Astrocyte of the hippocampus (primary cell): ENCODE measurements around the gene MEGF6.
A peak's percentile ranks its signal among the peaks of the same experiment; 100 is the strongest.

ENCODE experiments used
- DNase-seq: peaks from one replicate; pipeline ENCODE4 v3.0.0; 2011; ENCODE audit warnings: low read depth, low spot score

The MEGF6 gene

DNA sequence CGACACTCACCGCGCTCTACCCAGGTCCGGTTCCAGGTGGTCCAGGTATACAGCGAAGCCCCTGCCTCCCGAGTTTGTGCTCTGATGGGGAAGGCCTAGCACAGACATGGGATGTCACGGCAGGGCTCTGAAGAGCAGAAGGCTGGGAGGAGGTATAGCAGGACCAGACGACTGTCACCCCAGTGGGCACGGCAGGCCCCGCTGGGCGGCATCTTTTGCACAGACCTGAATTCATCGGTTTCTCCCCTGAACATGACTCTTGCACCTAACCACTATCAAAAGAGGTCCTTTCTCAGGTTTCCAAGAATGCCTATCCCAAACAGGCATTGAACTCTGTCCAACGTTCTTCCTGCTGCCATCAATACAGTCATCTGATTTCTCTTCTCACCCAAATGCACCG, 126.3 kb downstream of the MEGF6 start:
- DNase-seq = no peak

DNA sequence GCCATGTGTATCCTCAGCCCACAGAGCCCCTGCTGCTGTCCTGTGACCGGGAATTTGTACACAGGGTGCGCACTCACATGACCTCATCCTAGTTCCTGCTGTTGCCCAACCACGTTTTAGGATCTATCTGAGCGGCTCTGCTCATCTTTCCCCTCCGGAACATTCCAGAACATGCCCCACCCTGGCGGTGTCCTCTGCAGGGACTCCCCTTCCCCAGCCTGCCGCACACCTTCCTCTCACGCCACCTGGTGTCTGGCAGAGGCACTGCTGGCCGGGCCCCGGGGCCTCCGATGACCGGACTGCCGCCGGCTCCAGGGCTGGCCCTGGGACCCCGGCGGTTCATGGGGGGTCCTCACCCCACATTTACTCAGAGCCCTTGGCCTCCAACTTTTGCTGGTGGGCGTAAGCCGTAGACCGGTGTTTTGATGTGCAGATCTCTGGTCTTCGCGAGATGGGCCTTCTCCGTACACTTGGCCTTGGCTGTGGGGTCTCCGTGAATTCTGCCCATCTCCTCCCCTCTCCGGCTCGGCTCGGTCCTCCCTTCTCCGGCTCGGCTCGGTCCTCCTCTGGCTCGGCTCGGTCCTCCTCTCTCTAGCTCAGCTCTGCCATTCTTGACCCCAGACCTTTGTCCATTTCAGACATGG, 127.4 kb downstream of the MEGF6 start:
- peak; percentile 57 for DNase-seq

DNA sequence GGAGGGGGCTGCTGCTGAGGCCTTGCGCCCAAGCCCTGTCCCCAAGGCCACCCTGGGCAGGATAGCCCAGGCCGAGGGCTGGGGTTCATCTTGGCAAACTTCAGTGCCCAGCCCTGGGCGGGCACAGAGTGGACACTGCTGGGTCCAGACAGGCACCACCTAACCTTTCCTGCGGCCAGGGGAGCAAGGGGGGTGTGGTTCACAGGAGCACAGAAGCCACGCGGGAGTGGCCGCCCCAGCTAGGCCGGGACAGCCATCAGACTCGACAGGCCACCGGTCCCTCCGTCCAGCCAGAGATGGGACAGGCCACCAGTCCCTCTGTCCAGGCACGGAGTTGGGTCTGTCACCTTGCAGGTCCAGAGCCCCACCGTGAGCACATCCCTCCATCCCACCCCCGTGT, 127.9 kb downstream of the MEGF6 start:
- DNase-seq = no peak

DNA sequence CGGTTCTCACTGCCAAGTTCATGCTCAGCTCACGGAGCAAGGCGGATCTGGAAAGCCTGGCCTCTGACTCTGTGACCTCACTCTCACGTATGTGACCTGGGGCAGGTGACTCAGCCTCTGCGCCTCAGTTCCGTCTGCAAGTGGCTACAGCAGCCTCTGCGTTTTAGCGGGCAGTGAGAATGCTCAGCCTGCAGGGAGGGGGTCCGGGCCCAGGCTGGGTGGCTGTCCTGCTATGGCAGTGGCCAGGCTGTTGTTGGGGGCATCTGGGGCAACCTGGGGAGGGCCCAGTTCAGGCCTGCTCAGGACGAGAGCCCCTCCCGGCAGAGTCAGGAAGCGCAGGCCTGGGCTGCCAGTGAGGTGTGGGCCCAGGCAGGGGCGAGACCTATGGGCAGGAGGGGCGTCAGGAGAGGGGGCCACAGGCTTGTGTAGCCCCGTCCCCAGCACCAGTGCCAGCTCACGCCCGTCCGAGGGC, 128.9 kb downstream of the MEGF6 start:
- DNase-seq = no peak

DNA sequence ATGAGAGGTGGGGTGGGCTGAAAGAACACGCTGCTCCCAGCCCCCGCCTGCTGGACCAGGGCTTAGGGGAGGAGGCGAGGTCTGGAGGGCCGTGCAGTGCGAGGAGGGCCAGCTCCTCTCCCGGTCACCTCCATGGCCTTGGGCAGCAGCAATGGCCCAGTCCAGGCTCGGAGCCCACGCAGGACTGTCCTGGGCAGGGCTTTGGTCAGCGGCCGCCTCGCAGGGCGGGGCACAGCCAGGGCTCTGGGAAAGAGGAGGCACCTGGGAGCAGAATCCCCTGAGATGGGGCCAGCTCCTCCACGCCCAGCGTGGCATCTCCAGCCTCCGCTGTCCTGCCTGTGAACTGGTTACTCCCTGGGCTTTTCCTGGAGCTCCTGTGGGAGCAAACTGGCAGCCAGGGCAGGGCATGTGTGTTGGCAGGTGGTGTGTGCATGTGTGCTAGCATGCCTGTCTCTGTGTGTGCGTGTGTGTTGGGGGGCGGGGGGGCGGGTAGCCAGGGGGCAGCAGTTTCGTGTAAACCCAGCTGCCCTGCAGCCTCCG, 129.4 kb downstream of the MEGF6 start:
- DNase-seq = no peak

DNA sequence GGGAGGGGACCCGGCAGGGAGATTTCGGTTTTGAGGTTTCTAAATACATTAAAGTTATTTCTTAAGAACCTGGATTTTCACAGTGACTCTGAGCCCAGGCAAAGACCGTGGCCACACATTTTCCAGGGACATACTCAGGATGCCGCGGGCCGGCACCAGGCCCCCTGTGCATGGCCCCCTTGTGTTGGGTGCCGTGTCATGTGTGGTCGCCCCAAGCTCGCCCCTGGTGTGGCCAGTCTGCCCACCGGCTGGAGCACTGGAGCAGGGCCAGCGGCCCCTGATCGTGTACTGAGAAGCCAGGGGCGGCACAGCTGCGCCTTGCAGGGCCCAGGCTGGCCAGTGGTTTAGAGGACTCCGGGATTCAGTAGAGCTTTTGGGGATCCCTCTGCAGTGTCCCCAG, 130.3 kb downstream of the MEGF6 start:
- DNase-seq = no peak

- DNase-seq = no peak
These were observed 131.0 kb downstream of the MEGF6 start for GRCh38 chr1:3480369-3480719.

DNA sequence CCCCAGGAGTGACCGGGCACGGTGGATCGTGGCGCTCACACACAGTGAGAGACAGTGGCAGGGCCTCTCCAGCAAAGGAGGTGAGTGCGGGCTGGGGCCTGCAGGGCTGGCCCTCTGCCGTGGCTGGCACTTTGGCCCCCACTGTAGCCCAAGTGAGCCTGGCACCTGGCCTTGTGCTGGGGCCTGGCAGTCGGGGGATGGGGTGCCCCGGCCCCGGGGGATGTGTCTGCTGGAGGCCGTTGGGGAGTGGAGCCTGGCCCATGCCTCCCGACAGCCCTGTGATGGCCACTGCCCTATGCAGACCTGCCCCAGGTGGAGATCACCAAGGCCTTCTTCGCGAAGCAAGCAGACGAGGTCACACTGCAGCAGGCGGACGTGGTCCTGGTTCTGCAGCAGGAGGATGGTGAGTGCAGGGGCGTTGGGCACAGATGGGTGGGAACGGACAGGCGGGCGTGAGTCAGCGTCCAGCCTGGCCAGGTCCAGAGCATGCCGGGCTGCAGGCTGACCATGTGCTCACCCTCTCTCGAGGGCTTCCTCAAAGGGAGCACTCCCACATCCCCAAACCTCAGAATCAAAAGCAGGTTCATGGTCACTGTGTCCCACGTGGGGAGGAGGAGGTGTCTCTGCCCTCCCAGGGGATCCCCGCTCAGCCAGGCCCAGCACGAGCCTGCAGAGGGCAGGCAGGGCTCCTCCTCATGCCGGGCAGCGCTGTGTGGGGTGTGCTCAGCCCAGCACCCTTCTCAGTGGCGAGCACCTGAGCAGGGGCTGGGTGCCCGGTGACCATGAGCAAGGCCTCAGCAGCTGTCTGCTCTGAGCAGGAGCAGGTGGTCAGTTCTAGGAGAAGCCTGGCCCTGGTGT, 131.6 kb downstream of the MEGF6 start:
- DNase-seq = no peak

DNA sequence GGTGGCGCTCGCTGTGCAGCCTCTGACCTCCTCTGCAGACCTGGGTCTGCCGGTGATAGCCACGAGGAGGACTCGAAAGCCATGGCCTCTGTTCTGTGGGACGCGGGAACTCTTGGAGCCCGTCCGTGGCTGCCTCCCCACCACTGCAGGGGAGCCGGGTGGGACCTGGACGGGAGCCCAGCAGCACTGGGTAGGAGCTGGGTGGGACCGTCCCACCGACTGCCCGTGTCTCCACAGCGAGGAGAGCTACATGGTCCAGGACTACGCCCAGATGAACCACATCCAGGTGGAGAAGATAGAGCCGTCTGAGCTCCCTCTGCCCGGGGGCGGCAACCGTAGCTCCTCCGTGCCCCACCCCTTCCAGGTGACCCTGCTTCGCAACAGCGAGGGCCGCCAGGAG, 133.1 kb downstream of the MEGF6 start:
- DNase-seq = no peak

- DNase-seq = no peak
These were observed 133.9 kb downstream of the MEGF6 start for GRCh38 chr1:3477241-3477995.

DNA sequence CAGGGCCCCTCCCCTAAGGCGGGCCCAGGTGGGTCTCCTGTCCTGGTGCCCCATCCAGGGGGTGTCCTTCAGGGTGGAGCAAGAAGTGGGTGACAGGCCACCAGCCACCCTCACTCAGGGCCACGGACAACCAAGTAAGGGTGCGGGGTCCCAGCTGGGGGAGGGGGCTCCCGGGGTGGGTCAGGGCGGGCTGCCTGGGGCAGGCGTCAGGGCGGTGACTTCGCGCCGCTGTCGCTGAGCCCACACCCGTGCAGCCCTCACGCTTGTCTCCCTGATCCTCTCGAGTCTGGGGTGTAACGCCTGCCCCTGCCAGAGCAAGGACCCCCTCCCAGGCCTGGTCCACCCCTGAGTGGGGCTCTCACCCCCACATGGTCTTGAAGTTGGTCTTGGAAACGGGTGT, 134.6 kb downstream of the MEGF6 start:
- no peak for DNase-seq

- no peak for DNase-seq
These were observed 135.3 kb downstream of the MEGF6 start for GRCh38 chr1:3475839-3476573.

DNA sequence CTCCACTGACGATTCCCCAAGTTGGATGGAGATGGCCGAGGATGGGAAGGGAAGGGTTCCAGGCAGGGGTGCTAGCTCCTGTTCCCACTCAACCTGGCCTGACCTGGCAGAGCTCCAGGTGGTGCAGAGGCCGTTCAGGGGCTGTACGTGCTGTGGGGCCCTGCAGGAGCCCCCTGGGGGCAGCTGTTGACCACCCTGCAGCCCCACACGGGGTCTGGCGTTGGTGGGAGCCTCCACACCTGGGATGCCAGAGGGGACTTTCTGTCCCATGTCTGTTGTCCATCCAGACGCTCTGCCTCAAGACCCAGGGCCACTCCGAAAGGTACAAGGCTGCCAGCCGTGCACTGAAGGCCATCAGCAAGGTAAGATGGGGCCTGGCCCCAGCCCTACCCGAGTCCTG, 136.9 kb downstream of the MEGF6 start:
- no peak for DNase-seq

DNA sequence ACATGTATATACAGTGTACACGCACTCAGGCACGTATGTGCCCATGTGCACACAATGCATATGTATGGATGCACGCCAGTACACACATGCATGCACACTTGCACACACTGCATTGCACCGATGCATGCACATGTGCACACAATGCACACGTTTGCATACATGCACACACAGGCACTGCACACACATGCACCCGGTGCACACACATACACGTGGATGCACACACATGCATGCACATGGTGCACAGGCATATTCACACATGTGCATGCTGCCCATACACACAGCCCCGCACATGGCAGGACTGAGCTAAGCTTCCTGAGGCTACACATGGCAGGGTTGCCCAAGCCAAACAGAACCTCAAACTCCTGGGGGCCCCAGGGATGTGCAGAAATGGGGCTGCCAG, 137.3 kb downstream of the MEGF6 start:
- DNase-seq = no peak

DNA sequence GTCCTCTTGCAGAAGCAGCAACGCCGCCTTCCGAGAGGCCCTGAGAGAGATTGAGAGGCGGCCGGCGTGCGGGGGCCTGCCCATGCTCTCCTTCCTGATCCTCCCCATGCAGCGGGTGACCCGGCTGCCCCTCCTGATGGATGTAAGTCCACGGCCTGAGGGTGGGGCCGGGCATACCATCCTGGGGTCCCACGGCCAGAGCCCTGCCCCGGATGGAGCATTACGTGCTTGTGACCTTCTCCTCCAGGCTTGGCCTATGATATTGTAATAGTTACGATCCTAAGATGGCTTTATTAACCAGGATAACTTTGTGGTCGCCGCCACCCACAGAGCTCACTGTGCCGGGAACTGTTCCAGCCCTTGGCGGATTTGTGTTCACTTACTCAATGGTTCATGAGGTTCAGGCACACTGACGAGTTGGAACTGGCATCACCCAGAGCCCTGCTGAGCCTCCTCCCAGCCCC, 137.9 kb downstream of the MEGF6 start:
- peak; percentile 93 for DNase-seq

GRCh38 chr1:3472906-3473305, 138.4 kb downstream of the MEGF6 start:
- no peak for DNase-seq

- no peak for DNase-seq
These were observed 139.0 kb downstream of the MEGF6 start for GRCh38 chr1:3472088-3472850.

DNA sequence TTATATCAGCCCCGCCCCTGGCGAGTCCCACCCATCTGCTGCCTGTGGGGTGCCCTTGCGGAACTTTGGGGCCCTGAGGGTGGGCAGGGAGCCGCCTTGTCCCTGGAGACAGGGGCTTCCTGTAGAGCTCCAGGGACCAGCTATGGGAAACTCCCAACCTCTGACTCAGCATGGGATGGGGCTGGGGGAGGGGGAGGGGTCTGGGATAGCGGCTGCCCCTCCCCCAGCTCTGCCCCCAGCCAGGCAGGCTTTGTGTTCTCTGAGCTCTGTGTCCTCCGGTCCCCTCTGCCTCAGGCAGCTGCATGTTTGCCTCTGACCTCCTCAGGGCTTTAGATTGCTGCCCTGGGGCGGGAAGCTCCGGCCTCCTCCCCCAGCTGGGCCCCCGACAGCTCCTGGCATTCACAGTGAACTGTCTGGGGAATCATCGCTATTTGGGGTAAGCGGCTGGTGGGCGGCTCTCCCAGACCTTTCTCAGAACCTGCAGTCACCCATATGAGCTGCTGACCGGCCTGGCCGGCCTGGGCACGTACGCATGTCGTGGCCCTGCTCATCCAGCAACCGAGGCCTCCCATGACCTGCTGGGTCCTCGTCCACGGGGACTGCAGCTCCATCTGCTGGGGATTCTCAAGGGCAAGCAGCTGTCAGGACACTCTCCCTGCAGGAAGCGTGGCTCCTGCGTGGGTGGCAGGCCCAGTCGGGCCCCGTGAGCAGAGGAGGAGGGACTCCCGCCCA, 139.8 kb downstream of the MEGF6 start:
- peak; percentile 72 for DNase-seq

DNA sequence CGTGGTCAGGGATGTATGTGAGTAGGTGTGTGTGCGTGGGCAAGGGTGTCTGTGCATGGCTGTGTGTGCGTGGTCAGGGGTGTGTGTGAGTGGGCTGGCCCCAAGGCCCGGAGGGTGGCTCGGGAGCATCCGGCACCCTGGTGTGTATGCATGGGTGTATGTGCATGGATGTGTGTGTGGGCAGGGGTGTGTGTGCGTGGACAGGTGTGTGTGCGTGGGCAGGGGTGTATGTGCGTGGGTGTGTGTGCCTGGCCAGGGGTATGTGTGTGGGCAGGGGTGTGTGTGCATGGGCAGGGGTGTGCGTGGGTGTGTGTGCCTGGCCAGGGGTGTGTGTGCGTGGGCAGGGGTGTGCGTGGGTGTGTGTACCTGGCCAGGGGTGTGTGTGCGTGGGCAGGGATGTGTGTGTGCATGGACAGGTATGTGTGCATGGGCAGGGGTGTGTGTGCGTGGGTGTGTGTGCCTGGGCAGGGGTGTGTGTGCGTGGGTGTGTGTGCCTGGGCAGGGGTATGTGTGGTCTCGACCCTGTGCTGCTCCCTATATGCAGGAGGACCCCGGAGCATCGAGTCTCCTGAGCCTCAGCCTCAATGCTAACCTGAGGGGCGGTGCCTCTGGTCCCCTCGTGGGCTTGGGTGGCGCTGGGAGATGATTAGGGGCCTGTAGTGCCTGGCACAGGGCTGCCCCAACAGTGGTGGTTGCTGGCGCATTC, 140.5 kb downstream of the MEGF6 start:
- DNase-seq = no peak
